ENCODE measurements around the gene SNRPB.
"Not testable (repeated sequence)": the region's sequence is repeated elsewhere in the genome, so short reads cannot be mapped to it uniquely, and the experiment has no call there.

The SNRPB gene

GRCh38 chr20:2470423-2471193, at the start of gene SNRPB:
Gene SNRPB (minus strand): TSS chr20:2470789. CDS start chr20:2470690, 99 bp downstream.
- peak; percentile 98 for DNase-seq (ENCODE audit: low spot score)

- DNase-seq (ENCODE audit: low spot score): no peak
Observed at GRCh38 chr20:2519115-2519809, 48.7 kb upstream of the SNRPB start.

- DNase-seq (ENCODE audit: low spot score): no peak
Observed at GRCh38 chr20:2518558-2518957, 48.0 kb upstream of the SNRPB start.

GRCh38 chr20:2518096-2518495, 47.5 kb upstream of the SNRPB start:
- no peak for DNase-seq (ENCODE audit: low spot score)

- DNase-seq (ENCODE audit: low spot score): no peak
Observed at GRCh38 chr20:2516399-2516798, 45.8 kb upstream of the SNRPB start.

- DNase-seq (ENCODE audit: low spot score): no peak
Observed at GRCh38 chr20:2515203-2515602, 44.6 kb upstream of the SNRPB start.

- peak; percentile 6 for DNase-seq (ENCODE audit: low spot score)
Observed at GRCh38 chr20:2509794-2510193, 39.2 kb upstream of the SNRPB start.

GRCh38 chr20:2509468-2509781, 38.8 kb upstream of the SNRPB start:
- no peak for DNase-seq (ENCODE audit: low spot score)

GRCh38 chr20:2508631-2509467, 38.3 kb upstream of the SNRPB start, which contains the start of gene ZNF343:
Gene ZNF343 (minus strand): TSS chr20:2508915. CDS start chr20:2493895, 15,020 bp downstream.
- peak; percentile 83 for DNase-seq (ENCODE audit: low spot score)

GRCh38 chr20:2507875-2508630, 37.5 kb upstream of the SNRPB start:
- DNase-seq (ENCODE audit: low spot score): peak; percentile 42

- no peak for DNase-seq (ENCODE audit: low spot score)
Observed at GRCh38 chr20:2507464-2507863, 36.9 kb upstream of the SNRPB start.

- not testable (repeated sequence) for DNase-seq (ENCODE audit: low spot score)
Observed at GRCh38 chr20:2506426-2506825, 35.8 kb upstream of the SNRPB start.

- DNase-seq (ENCODE audit: low spot score): not testable (repeated sequence)
Observed at GRCh38 chr20:2504803-2505202, 34.2 kb upstream of the SNRPB start.

GRCh38 chr20:2502808-2503384, 32.3 kb upstream of the SNRPB start:
- DNase-seq (ENCODE audit: low spot score): not testable (repeated sequence)

GRCh38 chr20:2485661-2486060, 15.1 kb upstream of the SNRPB start:
- no peak for DNase-seq (ENCODE audit: low spot score)

- no peak for DNase-seq (ENCODE audit: low spot score)
Observed at GRCh38 chr20:2485080-2485479, 14.5 kb upstream of the SNRPB start.

GRCh38 chr20:2483504-2483903, 12.9 kb upstream of the SNRPB start:
- no peak for DNase-seq (ENCODE audit: low spot score)

- no peak for DNase-seq (ENCODE audit: low spot score)
Observed at GRCh38 chr20:2480381-2480780, 9.8 kb upstream of the SNRPB start.

- DNase-seq (ENCODE audit: low spot score): no peak
Observed at GRCh38 chr20:2476742-2477615, 6.4 kb upstream of the SNRPB start.

All from LoVo (cell line).